ENCODE results near the gene PPP2R5A. TPM values are rescaled to one million over a fixed set of nuclear protein-coding genes. Genes with fewer than 3 reads are reported as not detected.
A peak's percentile ranks its signal among the peaks of the same experiment; 100 is the strongest.

PPP2R5A gene
- total RNA-seq, 1 donor from 2014 or later, result 33.9 TPM

DNA sequence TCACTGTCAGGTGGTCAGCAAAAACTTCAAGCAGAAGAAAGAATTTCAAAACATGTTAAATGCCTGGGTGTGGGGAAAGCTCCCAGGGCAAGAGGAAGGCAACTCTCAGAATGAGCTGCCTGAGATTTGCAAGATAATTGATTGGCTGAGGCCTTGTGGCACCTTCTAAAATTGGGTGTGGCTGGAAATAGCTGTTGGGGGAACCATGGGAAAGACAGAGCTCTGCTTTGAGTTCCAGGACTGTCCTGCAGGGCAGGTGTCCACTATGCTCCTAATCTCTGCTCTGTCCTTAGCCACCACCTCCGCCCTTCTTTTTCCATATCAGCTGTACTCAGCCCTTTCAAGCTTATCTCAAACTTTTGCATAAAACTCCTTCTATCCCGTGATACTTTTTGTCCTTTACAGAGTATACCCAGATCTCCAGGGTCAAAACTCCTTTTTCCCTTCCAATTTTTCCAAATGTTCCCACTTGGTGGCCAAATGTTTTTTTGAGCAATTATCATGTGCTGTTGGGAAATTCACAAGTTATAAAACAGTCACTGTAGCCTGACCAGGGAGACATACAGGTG, 23.8 kb upstream of the PPP2R5A start:
- TF ChIP-seq, protein P1, sequence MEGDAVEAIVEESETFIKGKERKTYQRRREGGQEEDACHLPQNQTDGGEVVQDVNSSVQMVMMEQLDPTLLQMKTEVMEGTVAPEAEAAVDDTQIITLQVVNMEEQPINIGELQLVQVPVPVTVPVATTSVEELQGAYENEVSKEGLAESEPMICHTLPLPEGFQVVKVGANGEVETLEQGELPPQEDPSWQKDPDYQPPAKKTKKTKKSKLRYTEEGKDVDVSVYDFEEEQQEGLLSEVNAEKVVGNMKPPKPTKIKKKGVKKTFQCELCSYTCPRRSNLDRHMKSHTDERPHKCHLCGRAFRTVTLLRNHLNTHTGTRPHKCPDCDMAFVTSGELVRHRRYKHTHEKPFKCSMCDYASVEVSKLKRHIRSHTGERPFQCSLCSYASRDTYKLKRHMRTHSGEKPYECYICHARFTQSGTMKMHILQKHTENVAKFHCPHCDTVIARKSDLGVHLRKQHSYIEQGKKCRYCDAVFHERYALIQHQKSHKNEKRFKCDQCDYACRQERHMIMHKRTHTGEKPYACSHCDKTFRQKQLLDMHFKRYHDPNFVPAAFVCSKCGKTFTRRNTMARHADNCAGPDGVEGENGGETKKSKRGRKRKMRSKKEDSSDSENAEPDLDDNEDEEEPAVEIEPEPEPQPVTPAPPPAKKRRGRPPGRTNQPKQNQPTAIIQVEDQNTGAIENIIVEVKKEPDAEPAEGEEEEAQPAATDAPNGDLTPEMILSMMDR (IDR thresholded peaks at IDR 0.05), result no peak
- TF ChIP-seq POLR2A (IDR thresholded peaks at IDR 0.05), result no peak
- no peak for TF ChIP-seq POLR2AphosphoS5 (IDR thresholded peaks at IDR 0.05; ENCODE audit: insufficient read depth in 1 of 2, low read depth in 1 of 2)
- intact Hi-C loops (cut with DNase I), result no loop called here
- Histone ChIP-seq H3K27ac (no peak overlapping the region), H3K27me3 (no peaks in the 10 kb centered on the region), H3K4me1 (peaks cover 12% of the 10 kb centered on the region), H3K9me3 (no peaks in the 10 kb centered on the region), H3K36me3 (no peaks in the 10 kb centered on the region), H3K4me3 (no peak overlapping the region)
- DNase-seq (ENCODE audit: extremely low spot score in 2 of 2), result peak in 1 of 2 donors; percentile 44

DNA sequence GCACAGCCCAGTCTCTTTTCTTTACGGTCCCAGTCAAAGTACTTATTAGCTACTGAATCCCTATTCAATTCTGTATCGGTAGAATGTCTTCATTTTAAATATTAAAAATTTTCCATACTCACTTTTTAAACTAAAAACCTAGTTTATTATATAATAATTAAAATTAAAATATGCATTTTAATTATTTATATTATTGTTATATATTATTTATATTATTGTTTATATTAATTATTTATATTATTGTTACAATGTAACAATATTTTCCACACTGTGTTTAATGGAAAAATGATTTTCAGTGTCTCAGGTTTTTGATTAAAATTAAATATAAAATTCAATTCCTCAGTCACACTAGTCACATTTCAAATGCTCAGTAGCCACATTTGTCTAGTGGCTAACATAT, 18.2 kb upstream of the PPP2R5A start:
- H3K4me3 ChIP-seq, result no peak overlapping the region
- intact Hi-C loops (cut with DNase I), result no loop called here
- no peak for TF ChIP-seq POLR2AphosphoS5 (IDR thresholded peaks at IDR 0.05; ENCODE audit: insufficient read depth in 1 of 2, low read depth in 1 of 2)
- TF ChIP-seq, protein P1 (IDR thresholded peaks at IDR 0.05), result no peak
- no peak for TF ChIP-seq POLR2A (IDR thresholded peaks at IDR 0.05)
- no peak for DNase-seq (ENCODE audit: extremely low spot score in 2 of 2)
- no peaks in the 10 kb centered on the region for H3K9me3 ChIP-seq
- no peaks in the 10 kb centered on the region for H3K27me3 ChIP-seq
- H3K27ac ChIP-seq, result no peak overlapping the region
- no peaks in the 10 kb centered on the region for H3K36me3 ChIP-seq
- no peaks in the 10 kb centered on the region for H3K4me1 ChIP-seq

DNA sequence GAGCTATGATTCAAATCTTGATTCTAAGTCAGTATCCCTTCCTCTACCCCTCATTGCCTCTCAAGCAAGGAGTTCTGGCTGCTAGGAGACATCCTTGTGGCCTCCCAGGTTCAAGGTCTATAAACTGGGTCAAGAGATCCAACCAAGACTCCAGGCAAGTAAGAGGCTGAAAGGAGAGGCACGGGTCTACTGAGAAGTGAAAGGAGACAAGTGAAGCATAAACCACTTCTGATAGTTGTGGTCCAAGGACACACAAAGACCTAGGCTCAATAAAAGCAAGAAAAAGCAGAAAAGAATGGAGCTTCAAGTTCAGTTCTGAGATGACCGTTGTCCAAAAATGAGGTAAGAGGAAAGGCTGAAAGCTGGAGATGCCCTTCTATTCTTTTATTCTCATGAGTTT, 17.8 kb upstream of the PPP2R5A start:
- no peak overlapping the region for H3K4me3 ChIP-seq
- intact Hi-C loops (cut with DNase I), result no loop called here
- TF ChIP-seq POLR2A (IDR thresholded peaks at IDR 0.05), result no peak
- TF ChIP-seq POLR2AphosphoS5 (IDR thresholded peaks at IDR 0.05; ENCODE audit: insufficient read depth in 1 of 2, low read depth in 1 of 2), result no peak
- TF ChIP-seq, protein P1 (IDR thresholded peaks at IDR 0.05), result no peak

DNA sequence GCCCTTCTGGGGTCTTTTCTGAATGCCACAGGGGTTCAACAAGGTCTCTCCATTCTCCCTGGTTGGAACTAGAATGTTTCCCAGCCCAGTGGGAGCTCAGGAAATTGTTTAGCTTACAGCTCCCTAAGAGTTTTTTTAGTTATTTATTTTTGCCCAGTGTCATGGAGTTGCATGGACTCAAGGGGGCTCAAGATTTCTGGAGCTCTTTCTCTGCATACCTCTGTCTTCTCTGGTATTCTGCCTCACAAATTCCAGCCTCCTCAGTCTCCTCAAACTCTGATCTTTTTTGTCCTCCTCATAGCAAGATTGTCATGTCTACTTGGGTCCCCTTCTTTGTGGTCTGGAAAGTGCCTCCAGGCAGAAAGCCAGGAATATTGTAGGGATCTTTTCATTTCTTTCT, 15.9 kb upstream of the PPP2R5A start:
- H3K36me3 ChIP-seq, result no peaks in the 10 kb centered on the region
- no peak overlapping the region for H3K4me3 ChIP-seq
- no peaks in the 10 kb centered on the region for H3K9me3 ChIP-seq
- no peaks in the 10 kb centered on the region for H3K4me1 ChIP-seq
- H3K27me3 ChIP-seq, result no peaks in the 10 kb centered on the region
- H3K27ac ChIP-seq, result no peak overlapping the region
- TF ChIP-seq, protein P1 (IDR thresholded peaks at IDR 0.05), result no peak
- TF ChIP-seq POLR2AphosphoS5 (IDR thresholded peaks at IDR 0.05; ENCODE audit: insufficient read depth in 1 of 2, low read depth in 1 of 2) (no peak), POLR2A (IDR thresholded peaks at IDR 0.05) (no peak)
- no peak for DNase-seq (ENCODE audit: extremely low spot score in 2 of 2)
- intact Hi-C loops (cut with DNase I), result no loop called here

More for the DNA sequence above, 17.8 kb upstream of the PPP2R5A start:
- H3K27ac ChIP-seq, result no peak overlapping the region
- H3K36me3 ChIP-seq, result no peaks in the 10 kb centered on the region
- no peaks in the 10 kb centered on the region for H3K4me1 ChIP-seq
- no peaks in the 10 kb centered on the region for H3K9me3 ChIP-seq
- no peaks in the 10 kb centered on the region for H3K27me3 ChIP-seq
- DNase-seq (ENCODE audit: extremely low spot score in 2 of 2), result no peak

DNA sequence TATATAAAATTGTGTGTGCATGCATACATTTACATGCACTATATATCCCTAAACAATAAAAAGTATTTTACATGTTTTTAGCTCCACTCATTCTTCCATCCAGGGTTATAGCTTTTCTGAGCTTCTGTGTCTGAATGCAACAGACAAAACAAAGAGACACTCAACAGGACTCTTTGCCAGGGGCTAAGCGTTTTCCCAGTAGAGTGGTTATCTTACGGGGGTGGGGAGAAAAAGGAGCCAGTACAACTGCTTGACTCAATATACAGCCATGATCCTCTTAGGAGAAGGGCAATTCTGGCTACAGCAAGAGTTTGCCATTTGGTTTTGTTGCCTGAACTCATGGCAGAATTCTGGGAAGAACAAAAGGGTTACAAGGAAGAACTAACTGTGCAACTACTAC, 14.6 kb upstream of the PPP2R5A start:
- Histone ChIP-seq H3K27ac (no peak overlapping the region), H3K27me3 (no peaks in the 10 kb centered on the region), H3K36me3 (no peaks in the 10 kb centered on the region), H3K4me3 (no peak overlapping the region), H3K9me3 (no peaks in the 10 kb centered on the region), H3K4me1 (no peaks in the 10 kb centered on the region)
- intact Hi-C loops (cut with DNase I), result no loop called here
- no peak for TF ChIP-seq POLR2A (IDR thresholded peaks at IDR 0.05)
- TF ChIP-seq POLR2AphosphoS5 (IDR thresholded peaks at IDR 0.05; ENCODE audit: insufficient read depth in 1 of 2, low read depth in 1 of 2), result no peak
- TF ChIP-seq, protein P1 (IDR thresholded peaks at IDR 0.05), result no peak
- no peak for DNase-seq (ENCODE audit: extremely low spot score in 2 of 2)
